GM21528 (cell line): ENCODE results near the gene HYOU1.
"Not testable (repeated sequence)": the region's sequence is repeated elsewhere in the genome, so short reads cannot be mapped to it uniquely, and the experiment has no call there.

Source experiments
- ATAC-seq: cut with Tn5 transposase; IDR thresholded peaks from one replicate; pipeline ENCODE4 v1.9.1; 2021; ENCODE audit warnings: mild to moderate bottlenecking, moderate library complexity; ENCODE audit not compliant: unreplicated experiment, low FRiP score

The HYOU1 gene

GRCh38 chr11:119024430-119025098 is 32.4 kb downstream of the HYOU1 start:
- no peak for ATAC-seq

GRCh38 chr11:119023741-119024140 is 33.3 kb downstream of the HYOU1 start:
- no peak for ATAC-seq

DNA sequence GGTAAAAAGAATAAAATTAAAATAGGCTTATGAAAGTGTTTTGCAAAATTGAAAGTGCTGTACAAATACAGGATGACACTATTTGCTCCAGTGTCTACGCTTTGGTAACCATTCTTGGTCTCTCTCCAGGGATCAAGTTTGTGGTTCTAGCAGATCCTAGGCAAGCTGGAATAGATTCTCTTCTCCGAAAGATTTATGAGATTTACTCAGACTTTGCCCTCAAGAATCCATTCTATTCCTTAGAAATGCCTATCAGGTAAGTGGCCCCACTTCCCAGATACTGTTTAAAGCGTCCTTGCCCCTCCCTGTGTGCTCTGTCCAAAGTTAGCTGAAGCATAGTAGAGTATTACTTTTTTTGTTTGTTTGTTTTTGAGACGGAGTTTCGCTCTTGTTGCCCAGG is 35.4 kb downstream of the HYOU1 start:
- no peak for ATAC-seq

DNA sequence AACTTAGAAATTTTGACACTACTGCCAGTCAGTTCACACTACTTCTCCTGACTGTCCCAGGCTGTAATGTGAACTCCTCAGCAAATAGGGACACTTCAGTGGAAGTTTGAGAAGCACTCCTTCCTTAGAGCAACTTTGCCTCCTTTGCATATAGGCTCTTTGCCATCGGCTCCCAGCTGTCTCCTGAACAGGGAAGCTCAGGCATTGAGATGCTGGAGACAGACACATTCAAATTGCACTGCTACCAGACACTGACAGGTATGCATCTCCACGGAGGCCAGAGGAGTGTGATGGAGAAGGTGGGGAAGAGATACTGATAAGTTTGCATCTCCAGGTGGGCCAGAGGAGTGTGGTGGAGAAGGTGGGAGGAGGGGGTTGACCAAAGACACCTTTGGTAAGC is 37.0 kb downstream of the HYOU1 start:
- no peak for ATAC-seq

DNA sequence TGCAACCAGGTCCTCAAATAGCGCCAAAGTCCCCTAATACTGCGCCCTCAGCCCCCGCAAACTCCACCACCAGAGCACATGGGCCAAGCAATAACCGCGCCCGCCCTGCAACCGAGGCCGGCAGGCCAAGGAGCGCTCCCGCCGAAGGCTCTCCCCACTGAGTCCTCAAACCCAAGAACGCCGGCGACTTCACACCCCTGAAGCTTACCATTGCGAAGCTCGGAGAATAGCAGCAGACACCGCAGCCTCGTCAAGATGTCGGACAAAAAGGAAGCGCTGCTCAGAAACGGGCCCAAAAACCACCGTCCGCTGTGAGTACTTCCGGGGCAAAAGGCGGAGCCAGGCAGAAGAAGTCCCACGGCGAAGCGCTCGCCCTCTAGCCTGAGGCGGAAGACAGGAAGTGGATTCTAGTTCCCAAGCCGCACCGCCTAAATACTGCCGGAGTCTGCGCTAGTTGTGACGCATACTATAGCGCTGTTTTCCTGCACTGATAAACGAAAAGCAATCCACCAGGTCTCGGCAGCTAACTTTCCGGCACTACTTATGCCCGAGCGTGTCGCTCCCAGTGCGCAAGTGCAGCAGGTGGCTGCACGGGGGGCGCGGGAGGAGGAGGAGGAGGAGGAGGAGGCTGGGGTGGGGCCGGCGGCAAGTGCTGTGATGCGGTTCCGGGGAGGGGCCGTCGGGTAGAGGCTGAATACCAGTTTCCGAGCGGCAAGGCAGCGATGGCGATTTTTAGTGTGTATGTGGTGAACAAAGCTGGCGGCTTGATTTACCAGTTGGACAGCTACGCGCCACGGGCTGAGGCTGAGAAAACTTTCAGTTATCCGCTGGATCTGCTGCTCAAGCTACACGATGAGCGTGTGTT is 38.7 kb downstream of the HYOU1 start, which contains the start of the genes RPS25 and TRAPPC4:
Gene RPS25 (minus strand): TSS at position 270 of the 865 bp plus-strand sequence. CDS start 59 bp downstream, at position 211.
Gene TRAPPC4 (plus strand): TSS at position 693 of the 865 bp plus-strand sequence. CDS start 30 bp downstream, at position 723.
- ATAC-seq = peak; percentile 85

GRCh38 chr11:119017377-119017776 is 39.6 kb downstream of the HYOU1 start:
- not testable (repeated sequence) for ATAC-seq

- no peak for ATAC-seq
Observed at GRCh38 chr11:119016216-119017009, 40.6 kb downstream of the HYOU1 start.

- ATAC-seq = no peak
Observed at GRCh38 chr11:119015054-119015611, 41.9 kb downstream of the HYOU1 start.

- ATAC-seq = no peak
Observed at GRCh38 chr11:119014209-119014924, 42.6 kb downstream of the HYOU1 start.

- ATAC-seq = no peak
Observed at GRCh38 chr11:119012629-119013170, 44.3 kb downstream of the HYOU1 start.

- ATAC-seq = no peak
Observed at GRCh38 chr11:119011476-119012053, 45.4 kb downstream of the HYOU1 start.

DNA sequence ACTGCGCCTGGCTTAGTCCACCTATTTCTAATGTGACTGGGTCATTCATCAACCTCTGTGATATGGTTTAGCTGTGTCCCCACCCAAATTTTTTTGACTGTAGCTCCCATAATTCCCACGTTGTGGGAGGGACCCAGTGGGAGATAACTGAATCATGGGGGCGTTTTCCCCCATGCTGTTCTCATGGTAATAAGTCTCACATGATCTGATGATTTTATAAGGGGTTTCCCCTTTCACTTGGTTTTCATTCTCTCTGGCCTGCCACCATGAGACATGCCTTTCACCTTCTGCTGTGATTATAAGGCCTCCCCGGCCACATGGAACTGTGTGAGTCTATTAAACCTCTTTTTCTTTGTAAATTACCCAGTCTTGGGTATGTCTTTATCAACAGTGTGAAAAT is 50.3 kb downstream of the HYOU1 start:
- no peak for ATAC-seq

GRCh38 chr11:119000906-119001305 is 56.1 kb downstream of the HYOU1 start:
- ATAC-seq = no peak

DNA sequence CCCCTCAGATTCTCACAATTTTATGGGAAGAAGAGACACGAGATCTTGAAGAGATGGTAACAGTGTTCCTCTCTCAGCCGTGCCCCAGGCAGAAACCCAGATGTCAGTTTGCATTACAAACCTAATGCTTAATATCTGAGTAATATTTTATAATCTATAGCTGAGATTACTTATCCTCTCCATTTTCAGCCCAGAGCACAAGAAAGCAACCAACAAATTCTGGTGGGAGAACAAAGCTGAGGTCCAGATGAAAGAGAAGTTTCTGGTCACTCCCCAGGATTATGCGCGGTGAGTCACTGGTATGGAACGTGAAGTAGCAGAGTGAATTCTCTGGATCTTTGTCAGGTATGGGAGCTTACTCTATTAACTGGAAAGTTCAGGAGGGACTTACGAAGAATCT is 58.2 kb downstream of the HYOU1 start:
- ATAC-seq = no peak

- peak; percentile 19 for ATAC-seq
Observed at GRCh38 chr11:118998388-118998717, 58.7 kb downstream of the HYOU1 start.

DNA sequence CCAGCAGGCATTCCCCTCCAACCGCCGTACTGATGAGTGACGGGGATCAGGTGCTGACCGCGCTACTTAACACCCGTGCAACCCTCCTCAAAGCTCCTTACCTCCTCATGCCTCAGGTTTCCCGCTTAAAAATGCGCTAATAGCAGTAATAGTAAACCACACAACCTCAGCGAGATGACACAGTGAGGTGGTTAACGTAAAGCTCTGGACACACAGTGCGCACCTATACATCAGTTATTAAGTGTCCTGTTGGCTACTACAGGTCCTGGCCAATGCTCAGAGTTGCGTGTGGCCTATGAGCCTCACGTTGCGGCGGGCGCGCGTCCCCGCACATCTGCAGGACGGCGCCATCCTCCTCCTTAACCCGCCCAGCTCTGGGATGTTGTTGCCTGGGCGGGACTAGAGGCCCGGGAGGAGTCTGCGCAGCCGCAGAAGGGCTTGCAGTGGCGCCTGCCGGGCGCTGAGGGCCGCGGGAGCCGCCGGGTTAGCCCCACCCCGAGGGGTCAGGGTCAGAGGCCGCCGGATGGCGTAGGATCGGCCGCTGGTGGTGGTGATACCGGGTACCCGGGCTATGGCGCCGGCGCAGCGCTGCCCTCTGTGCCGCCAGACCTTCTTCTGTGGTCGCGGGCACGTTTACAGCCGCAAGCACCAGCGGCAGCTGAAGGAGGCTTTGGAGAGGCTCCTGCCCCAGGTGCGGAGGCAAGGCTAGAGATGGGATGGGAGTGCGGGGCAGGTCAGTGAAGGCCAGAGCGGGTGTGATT is 59.2 kb downstream of the HYOU1 start, which contains the start of gene CENATAC:
Gene CENATAC (plus strand): TSS at position 512 of the 761 bp plus-strand sequence. CDS start 60 bp downstream, at position 572.
- ATAC-seq = peak; percentile 90

DNA sequence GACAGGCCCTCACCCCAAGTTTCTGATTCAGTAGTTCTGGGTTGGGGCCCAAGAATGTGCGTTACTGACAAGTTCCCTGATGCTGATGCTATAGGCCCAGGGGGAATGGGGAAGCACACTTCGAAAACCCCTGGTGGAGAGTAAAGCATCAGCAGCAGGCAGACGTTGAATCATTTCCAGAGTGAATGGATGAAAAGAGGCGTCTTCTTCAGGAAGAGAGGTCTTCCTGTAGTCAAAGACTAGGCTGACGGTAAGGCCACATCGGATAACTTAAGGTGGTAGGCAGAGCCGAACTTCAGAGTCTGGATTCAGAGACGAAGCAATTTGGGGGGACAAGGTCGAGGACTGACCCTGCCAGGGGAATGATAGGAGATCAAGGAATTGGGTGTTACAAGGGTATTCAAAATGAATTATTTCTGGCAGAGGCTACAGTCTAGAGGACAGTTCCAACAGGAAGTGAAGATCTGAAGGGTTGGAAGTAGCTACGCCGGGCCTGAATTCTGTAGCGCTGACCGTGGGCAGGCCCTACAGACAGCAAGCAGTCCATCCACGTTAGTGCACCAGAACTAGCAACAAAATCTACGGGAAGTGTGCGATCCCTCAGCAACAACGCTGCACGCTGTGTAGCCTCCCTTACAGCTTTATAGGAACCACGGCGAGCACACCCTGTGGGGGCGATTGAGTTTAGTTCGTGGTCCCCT is 59.9 kb downstream of the HYOU1 start:
- peak; percentile 22 for ATAC-seq
